ENCODE data around the gene ABCC6.

DNA sequence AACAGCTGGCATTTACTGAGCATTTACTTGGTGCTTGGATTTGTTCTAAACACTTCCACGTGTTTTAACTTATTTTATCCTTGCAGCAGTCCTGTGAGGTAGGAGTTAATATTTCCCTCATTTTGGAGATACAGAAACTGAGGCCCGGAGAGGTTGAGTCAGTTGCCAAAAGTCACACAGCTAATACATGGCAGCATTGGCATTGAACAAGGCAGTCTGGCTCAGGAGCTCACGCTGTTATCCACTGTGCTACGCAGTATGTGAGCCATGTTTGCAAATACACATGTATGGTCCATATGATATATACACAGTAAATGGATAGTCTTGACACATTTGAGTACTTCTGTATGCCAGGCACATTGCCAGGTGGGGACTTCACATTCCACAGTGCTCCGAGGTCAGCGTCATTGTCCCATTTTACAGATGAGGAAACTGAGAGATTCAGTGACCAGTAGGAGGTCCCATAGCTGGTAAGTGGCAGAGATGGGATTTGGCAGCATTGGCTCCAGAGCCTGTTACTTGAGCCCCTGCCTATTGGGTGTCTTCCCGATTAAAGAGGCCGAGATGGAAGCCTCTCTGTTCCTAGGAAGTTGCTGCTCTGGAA lies 110.7 kb downstream of the ABCC6 start:
- TF ChIP-seq POLR2A (IDR thresholded peaks at IDR 0.05; ENCODE audit: extremely low read depth, insufficient read length) (no peak), CTCF (IDR thresholded peaks at IDR 0.05; ENCODE audit: low read depth, low read length) (no peak), MYC (IDR thresholded peaks at IDR 0.05; ENCODE audit: low read depth, low read length) (no peak)
- TF ChIP-seq, protein P1, sequence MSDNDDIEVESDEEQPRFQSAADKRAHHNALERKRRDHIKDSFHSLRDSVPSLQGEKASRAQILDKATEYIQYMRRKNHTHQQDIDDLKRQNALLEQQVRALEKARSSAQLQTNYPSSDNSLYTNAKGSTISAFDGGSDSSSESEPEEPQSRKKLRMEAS (IDR thresholded peaks at IDR 0.05; ENCODE audit: low read depth, low read length): no peak

Data from NB4 (cell line).